Activated CD4-positive, alpha-beta T cell treated with anti-CD3 and anti-CD28 coated beads, Interleukin-2, amount 10 ng/mL, durations not matched to agents 24 days and 14 days (primary cell): ENCODE measurements around the gene GFRA4. TPM values are rescaled to one million over a fixed set of nuclear protein-coding genes. Genes with fewer than 3 reads are reported as not detected.

Source experiments
- DNase-seq: peaks from one replicate; pipeline ENCODE4 v3.0.0; 2022
- H3K27ac Mint-ChIP-seq: one replicate; pipeline ENCODE4 v1.8.0; 2022; ENCODE audit warnings: mild to moderate bottlenecking, mixed read lengths
- H3K27me3 Mint-ChIP-seq: one replicate; pipeline ENCODE4 v1.8.0; 2022; ENCODE audit warnings: mixed read lengths
- H3K36me3 Mint-ChIP-seq: one replicate; pipeline ENCODE4 v1.8.0; 2022; ENCODE audit warnings: low read depth, mild to moderate bottlenecking, mixed read lengths
- H3K4me1 Mint-ChIP-seq: one replicate; pipeline ENCODE4 v1.8.0; 2021; ENCODE audit warnings: mixed read lengths
- H3K4me3 Mint-ChIP-seq: one replicate; pipeline ENCODE4 v1.8.0; 2022; ENCODE audit warnings: mild to moderate bottlenecking, moderate library complexity, mixed read lengths
- H3K9me3 Mint-ChIP-seq: one replicate; pipeline ENCODE4 v1.8.0; 2021; ENCODE audit warnings: mixed read lengths
- intact Hi-C: fragments of 100-400 bp; cut with micrococcal nuclease; formaldehyde crosslinking; loops from one replicate; pipeline ENCODE4 v1.15.1; 2023
- total RNA-seq: library from RNA; stranded (reverse); gene quantifications from 2 replicates; pipeline ENCODE4 v1.2.3, GENCODE V29; 2022

GFRA4 gene
- total RNA-seq, 1 donor from 2014 or later = not detected

DNA sequence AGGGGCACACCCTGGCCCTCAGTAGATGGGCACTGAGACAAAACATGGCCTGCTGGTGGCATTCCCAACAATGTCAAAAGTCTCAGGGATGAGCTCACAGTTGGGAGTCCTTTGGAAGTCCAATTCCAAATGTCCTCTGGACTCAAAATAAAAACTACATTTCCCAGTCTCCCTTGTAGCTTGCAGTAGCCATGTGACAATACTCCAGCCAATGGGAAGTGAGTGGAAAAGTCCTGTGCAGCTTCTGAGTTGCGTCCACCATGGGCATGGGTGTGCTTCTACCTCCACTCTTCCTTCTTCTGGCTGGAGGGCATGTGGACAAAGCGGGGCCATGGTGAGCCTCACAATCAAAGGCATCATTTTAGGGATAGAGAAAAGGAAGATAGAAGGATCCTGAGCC lies 24.5 kb upstream of the GFRA4 start:
- no peak for DNase-seq
- Mint-ChIP-seq H3K9me3 (no peaks in the 10 kb centered on the region), H3K27ac (no peak overlapping the region), H3K36me3 (no peaks in the 10 kb centered on the region), H3K27me3 (peaks cover 26% of the 10 kb centered on the region), H3K4me3 (no peak overlapping the region), H3K4me1 (no peaks in the 10 kb centered on the region)
- intact Hi-C loops = no loop called here

DNA sequence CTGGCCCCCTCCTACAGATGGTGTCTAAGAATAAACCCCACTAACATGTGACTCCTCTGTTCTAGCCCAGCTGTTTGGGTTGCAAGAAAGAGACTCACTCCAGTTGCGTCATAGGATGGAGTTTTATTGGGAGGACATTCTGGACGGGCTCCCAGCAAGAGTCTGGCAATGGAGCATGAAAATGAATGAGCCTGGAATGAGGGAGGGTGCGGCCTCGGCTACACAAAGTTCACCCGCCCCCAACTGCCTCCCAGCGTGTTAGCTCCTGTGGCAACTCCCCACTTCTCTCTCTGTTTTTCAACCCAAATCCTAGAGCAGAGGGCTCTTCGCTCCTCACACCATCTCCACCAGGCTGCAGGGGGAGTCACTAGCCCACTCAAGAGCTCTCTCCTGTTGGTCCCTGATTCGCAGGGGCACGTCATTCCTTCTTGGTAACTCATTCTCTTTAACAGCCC lies 23.7 kb upstream of the GFRA4 start:
- H3K27me3 Mint-ChIP-seq = peaks cover 30% of the 10 kb centered on the region
- no peaks in the 10 kb centered on the region for H3K36me3 Mint-ChIP-seq
- no peaks in the 10 kb centered on the region for H3K9me3 Mint-ChIP-seq
- intact Hi-C loops = no loop called here
- H3K4me3 Mint-ChIP-seq = no peak overlapping the region
- DNase-seq = no peak
- no peak overlapping the region for H3K27ac Mint-ChIP-seq
- no peaks in the 10 kb centered on the region for H3K4me1 Mint-ChIP-seq

DNA sequence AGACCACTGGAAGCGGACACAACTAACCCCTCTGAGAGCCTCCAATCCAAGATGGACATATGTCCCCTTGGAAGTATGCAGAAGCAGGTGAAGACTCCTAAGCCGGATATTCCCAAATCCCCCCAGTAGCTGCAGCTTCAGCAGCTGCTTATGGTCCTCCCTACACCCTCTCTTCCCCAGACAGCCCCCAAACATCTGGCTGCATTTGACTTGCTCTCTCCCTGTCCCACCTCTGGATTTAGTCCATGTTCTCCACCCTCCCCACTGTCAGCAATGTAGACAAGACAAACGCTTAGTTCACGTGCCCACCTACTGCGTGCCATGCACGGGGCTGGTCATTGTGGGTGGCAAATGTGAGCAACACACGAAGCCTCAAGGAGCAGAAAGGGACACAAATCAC lies 23.2 kb upstream of the GFRA4 start:
- no peak for DNase-seq
- H3K9me3 Mint-ChIP-seq = no peaks in the 10 kb centered on the region
- no peaks in the 10 kb centered on the region for H3K4me1 Mint-ChIP-seq
- intact Hi-C loops = no loop called here
- no peaks in the 10 kb centered on the region for H3K36me3 Mint-ChIP-seq
- no peak overlapping the region for H3K27ac Mint-ChIP-seq
- H3K4me3 Mint-ChIP-seq = no peak overlapping the region
- peaks cover 30% of the 10 kb centered on the region for H3K27me3 Mint-ChIP-seq

DNA sequence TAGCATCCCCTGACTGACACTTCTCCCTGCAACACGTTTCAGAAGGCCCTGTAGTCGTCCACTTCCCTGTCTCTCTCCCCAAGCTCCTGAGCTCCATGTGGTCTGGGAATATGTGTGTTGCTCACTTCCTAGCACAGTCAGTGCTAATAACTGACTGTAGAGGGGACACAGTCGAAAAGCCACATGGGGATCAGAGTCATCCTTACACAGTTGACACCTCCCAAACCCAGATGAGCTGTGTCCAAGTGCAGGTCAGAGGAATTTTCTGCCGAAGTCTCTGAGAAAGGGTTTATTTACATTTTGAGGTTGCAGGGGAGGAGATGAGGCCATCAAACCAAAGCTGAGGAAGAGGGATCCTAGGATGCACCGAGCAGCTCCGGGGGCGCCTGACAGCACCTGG lies 22.1 kb upstream of the GFRA4 start:
- no peak for DNase-seq
- no peak overlapping the region for H3K4me3 Mint-ChIP-seq
- intact Hi-C loops = no loop called here

DNA sequence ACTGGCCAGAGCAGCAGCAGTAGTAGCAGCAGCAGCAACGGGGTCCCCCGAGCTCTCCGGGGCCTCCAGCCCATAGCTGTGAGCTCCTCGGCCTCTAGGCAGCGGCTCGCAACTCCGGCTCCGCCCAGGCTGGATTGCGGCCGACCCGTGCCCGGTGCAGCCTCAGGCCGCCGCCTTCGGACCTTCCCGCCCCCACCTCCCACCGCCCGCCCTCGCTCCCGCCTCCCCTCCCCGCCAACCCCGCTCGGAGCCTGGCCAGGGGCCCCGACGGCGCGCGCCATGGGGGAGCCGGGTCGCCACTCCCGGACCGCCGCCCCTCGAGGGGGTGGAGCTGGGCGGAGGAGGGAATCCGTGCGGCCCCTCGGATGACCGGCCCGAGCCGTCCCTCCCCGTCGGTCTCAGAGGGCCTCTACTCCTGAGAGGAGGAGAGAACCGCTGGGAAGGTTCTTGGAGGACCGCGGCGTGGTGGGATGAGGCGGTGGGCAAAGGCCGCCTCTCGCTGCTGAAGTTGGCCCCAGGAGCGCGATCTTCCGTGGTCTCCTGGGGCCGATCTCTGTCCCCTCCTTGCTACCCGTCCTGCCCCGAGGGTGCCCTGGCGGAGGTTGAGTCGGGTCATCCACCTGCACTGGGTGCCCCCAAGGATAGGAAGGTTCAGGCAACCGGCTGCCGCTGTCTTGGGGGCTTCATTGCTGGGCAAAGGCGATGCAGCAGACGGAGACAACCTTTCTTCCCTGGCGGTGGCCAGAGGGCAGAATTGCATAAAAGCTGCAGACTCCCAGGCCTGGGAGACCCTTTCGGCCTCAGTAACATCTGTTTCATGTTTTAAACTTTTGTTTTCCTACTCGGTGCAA lies 19.0 kb upstream of the GFRA4 start, which contains the start of gene ADAM33:
Gene ADAM33 (minus strand): TSS at position 80 of the 851 bp plus-strand sequence. CDS start 6 bp downstream, at position 74.
- Mint-ChIP-seq H3K27ac (no peak within 1 kb of the TSS), H3K9me3 (no peaks in the 10 kb centered on the region), H3K4me3 (no peak within 1 kb of the TSS), H3K4me1 (no peaks in the 10 kb centered on the region), H3K27me3 (peaks cover 51% of the 10 kb centered on the region), H3K36me3 (no peaks in the 10 kb centered on the region)
- intact Hi-C loops = no loop called here
- no peak for DNase-seq

More for the DNA sequence above, 22.1 kb upstream of the GFRA4 start:
- no peak overlapping the region for H3K27ac Mint-ChIP-seq
- H3K4me1 Mint-ChIP-seq = no peaks in the 10 kb centered on the region
- no peaks in the 10 kb centered on the region for H3K9me3 Mint-ChIP-seq
- H3K36me3 Mint-ChIP-seq = no peaks in the 10 kb centered on the region
- peaks cover 37% of the 10 kb centered on the region for H3K27me3 Mint-ChIP-seq

DNA sequence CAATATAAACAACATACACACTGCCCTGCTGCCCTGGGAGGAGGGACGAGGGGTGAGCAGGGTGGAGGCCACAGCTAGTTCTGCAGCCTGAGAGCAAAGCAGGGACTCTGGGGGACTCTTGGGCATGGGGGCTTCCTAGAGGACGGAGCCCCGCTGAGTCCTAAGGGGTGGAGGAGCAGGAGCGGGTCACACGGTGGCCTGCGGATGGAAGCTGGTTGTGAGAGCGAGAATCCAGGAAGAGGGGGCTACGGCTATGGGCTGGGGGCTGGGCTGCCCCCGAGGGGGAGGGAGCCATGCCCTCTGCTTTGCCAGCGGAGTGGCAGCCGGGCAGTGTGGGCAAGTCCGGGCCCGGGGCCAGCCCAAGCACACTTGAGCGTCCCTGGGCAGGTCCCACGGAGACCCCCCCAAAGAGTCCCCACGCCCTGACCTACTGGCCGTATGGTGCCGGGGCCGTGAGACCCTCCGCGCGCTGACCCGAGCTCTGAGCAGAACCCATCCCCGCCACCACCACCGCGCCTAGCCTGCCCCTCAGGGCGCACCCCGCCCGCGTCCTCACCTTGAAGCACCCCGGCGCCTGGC lies 18.2 kb upstream of the GFRA4 start:
- Mint-ChIP-seq H3K4me3 (no peak overlapping the region), H3K36me3 (no peaks in the 10 kb centered on the region), H3K27me3 (peaks cover 50% of the 10 kb centered on the region), H3K9me3 (no peaks in the 10 kb centered on the region), H3K4me1 (peaks cover 2% of the 10 kb centered on the region), H3K27ac (no peak overlapping the region)
- DNase-seq = no peak
- intact Hi-C loops = no loop called here

DNA sequence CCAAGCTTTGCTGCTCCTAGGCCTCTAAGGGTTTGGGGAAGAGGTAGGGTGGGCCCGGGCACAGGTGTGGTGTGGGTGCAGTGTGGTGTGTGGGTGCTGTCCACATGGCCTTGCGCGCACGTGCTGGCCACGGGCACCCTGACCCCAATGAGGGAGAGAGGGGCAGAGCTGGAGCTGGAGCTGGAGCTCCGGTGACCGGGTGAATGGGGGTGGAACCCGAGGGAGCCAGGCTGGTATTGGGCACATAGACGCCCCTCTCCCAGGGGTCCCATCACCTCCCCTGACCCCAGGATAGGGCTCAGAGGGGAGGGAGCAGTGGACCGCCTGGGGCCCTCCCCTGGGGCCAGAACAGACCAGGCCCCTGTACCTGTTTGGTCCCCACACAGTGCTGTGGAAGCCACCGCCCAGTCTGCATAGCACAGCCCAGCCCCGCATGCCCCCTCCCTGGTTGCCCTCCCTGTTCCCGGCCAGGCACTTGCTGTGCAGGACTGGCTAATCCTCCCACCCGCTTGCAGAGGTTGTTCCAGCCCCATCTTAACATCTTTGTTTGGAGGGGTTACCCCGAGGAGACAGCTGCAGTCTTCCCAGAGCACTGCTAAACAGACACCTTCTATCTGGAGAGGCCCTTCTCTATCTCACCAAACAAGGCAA lies 17.6 kb upstream of the GFRA4 start:
- no peaks in the 10 kb centered on the region for H3K9me3 Mint-ChIP-seq
- intact Hi-C loops = no loop called here
- no peaks in the 10 kb centered on the region for H3K36me3 Mint-ChIP-seq
- peaks cover 54% of the 10 kb centered on the region for H3K27me3 Mint-ChIP-seq
- H3K4me3 Mint-ChIP-seq = no peak overlapping the region
- H3K27ac Mint-ChIP-seq = no peak overlapping the region
- peaks cover 2% of the 10 kb centered on the region for H3K4me1 Mint-ChIP-seq
- DNase-seq = no peak

DNA sequence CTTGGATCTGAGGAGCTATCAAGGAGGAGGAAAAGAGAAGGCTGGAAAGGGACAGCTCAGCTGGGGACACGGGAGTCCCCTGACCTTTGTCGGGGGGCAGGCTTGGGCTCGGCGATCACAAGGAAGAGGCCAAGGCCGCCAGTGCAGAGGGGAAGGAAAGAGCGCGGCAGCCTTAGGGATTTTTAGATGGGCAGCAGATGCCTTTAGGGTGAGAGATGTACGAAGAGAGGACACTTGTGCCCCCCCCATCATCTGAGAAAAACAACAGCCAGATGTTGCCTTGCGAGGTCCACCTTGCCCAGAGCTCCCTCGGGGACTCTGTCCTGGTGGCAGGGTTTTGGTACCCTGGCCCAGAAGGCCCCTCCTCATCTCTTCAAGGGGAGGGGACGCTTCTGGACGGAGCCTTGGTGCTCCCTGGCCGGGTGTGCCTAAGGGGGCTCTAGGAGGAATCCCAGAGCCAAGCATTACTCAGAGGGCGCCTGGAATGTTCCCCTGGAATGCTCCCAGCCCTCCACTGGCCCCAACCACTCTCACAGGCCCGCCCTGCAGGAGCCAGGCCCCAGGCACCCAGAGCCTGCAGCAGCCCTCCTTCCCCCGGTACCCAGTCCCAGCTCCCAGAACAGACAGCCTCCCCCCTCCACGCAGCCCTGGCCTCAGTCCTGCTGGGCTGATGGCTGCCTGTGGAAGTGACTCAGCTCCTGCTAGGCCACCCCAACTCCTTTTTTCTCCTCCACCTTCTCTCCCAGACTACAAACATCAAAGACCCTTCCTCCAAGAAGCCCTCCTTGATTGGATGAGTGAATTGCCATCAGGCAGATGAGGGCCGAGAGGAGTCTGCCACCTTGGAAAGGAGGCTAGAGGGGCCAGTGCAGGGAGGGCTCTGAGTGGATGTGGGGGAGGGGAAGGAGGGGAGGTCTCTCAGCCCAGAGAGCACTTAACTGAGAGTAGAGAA lies 16.8 kb upstream of the GFRA4 start:
- Mint-ChIP-seq H3K27ac (no peak overlapping the region), H3K4me1 (peaks cover 2% of the 10 kb centered on the region), H3K27me3 (peaks cover 59% of the 10 kb centered on the region), H3K4me3 (no peak overlapping the region), H3K9me3 (no peaks in the 10 kb centered on the region), H3K36me3 (no peaks in the 10 kb centered on the region)
- DNase-seq = no peak
- intact Hi-C loops = loop anchor here (10.0 kb wide), 2 partner anchors 95 to 405 kb away; no protein-coding TSS in a partner anchor

DNA sequence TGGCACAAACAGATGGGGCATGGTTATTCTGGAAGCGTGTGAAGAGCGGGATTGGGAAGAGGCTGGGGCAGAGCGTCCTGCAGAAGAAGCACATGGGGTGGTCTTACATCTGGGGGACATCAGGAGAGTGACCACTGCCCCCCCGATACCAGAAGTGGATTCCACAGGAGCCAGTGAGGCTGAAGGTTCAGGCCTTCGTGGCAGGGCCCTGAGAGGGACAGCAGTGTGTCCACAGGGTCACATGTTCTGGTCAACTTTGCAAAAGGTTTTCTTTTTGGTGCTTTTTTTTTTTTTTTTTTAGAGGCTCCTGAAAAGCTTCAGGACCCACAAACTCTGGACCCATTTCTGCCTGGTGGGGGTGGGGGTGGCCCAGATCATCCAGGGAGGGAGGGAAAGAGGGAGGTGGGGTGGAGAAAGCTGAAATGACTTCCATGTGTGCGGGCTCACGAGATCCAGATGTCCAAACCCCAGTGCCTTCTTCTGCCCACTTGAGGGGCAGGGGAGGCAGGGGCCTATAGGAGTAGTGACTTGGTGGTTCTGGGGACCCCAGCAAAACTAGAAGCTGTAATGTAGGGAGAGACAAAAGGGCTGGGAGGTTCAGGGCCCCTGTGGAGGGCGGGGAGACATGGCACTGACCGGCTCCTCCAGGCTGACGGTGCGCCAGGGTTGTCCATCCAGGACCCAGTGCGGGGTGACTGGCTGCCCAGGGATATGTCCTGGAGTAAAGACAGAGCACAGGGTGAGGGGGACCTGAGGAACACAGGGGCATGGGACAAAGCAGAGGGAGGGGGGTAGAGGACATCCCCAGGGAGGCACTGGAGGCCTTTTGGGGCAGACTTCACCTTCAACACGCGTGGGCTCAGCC lies 15.9 kb upstream of the GFRA4 start:
- Mint-ChIP-seq H3K9me3 (no peaks in the 10 kb centered on the region), H3K4me3 (no peak overlapping the region), H3K36me3 (no peaks in the 10 kb centered on the region), H3K27me3 (peaks cover 60% of the 10 kb centered on the region), H3K27ac (no peak overlapping the region), H3K4me1 (peaks cover 2% of the 10 kb centered on the region)
- no peak for DNase-seq
- intact Hi-C loops = loop anchor here (10.0 kb wide), 2 partner anchors 96 to 406 kb away; no protein-coding TSS in a partner anchor

DNA sequence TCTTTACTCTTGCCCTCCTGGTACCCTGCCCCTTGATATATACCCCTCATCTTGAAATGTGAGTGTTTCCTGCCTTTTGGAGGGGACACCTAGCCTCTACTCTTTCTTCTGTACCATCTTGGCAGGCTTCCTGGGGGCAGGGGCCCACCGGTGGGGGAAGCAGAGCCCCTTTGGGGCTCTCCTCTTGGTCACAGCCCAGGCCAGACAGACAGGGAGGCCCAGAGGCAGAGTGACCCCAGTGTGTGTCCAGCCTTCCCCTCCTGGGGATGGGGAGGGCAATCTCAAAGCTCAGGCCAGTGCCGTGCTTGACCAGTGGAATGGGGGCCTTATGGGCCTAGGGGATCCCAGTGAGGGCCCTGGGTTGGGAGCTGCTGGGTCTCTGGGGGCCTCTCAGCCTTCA lies 15.0 kb upstream of the GFRA4 start:
- Mint-ChIP-seq H3K27me3 (peaks cover 56% of the 10 kb centered on the region), H3K27ac (no peak overlapping the region), H3K36me3 (no peaks in the 10 kb centered on the region), H3K4me1 (peaks cover 2% of the 10 kb centered on the region), H3K9me3 (no peaks in the 10 kb centered on the region), H3K4me3 (no peak overlapping the region)
- intact Hi-C loops = loop anchor here (10.0 kb wide), 2 partner anchors 97 to 407 kb away; no protein-coding TSS in a partner anchor
- no peak for DNase-seq

DNA sequence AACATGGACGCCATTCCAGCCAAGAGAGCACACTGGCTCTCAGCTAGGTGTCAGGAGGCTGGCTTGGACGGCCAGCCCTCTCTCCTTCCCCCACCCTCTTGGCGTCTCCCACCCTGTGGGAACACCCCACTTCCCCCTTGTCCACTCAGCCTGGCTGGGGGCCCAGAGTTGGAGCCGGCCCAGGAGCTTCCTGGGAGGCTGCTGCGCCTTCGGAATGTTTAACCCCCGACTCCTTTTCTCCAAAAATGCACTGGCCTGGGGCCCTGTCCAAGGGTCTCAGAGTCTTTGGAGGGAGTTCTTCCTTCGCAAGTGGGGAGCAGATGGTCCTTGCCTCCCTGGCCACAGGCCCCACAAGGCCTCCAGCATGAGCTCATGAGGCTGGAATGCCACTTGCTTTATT lies 14.5 kb upstream of the GFRA4 start:
- Mint-ChIP-seq H3K4me1 (peaks cover 2% of the 10 kb centered on the region), H3K27ac (no peak overlapping the region), H3K36me3 (no peaks in the 10 kb centered on the region), H3K4me3 (no peak overlapping the region), H3K27me3 (peaks cover 56% of the 10 kb centered on the region), H3K9me3 (no peaks in the 10 kb centered on the region)
- intact Hi-C loops = loop anchor here (2.0 to 10.0 kb wide), 3 partner anchors 33 to 407 kb away; no protein-coding TSS in a partner anchor
- DNase-seq = no peak
